Measurements from ENCODE around the gene DLGAP1.
"Not testable (repeated sequence)": the region's sequence is repeated elsewhere in the genome, so short reads cannot be mapped to it uniquely, and the experiment has no call there.

The DLGAP1 gene

DNA sequence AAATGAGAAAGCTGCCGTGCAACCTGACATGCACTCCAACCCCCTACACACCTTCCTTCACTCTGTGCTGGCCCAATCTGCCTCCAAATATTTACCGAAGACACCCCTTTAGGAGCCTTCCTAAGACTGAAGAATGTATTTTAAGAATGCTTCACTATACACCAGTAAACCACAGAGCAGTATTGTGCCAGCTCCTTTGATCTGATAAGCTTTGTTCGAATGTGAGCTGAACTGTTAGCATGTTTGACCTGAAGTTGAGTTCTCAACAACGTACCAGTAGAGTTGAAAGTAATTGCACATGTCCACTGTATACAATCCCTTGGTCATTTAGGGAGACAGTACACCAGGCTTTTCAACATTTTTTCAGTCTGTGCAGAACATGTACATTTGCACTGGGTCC, 745.9 kb downstream of the DLGAP1 start:
- DNase-seq: no peak

DNA sequence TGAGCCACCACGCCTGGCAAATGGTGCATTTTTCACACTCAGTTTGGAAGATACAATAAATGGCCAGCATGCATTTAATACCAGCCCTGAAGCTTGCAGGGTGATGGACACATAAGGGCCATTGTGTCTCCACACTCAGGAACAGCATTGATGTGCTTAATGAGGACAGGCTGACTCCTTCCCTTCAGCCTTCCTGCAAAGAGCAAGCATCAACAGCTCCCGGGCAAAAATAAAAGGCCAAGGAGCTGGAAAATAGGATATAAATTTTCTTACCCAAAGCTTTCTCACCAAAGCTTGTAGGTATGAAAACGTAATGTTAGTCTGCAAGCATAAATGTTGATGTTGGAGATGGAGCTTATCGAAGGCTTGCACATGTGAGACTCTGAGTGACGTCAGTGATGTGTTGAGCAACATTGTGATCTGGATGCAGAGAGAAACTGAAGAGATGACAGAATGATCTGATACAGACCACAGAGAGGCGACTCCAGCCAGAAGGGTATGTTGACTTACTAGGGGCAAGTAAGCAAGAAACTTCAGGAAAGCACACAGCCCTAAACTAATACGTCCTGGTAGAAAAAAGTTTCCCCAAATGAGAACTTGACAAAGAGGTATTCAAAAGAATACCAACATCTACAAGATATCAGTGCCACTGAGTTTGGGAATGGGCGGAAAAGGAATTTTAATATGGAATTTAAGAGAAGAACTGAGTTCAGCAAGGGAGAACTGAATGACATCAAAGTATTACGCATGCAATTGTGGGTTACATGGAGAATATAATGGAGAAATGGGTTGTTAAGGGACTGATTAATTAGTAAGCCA, 748.6 kb downstream of the DLGAP1 start:
- no peak for DNase-seq

DNA sequence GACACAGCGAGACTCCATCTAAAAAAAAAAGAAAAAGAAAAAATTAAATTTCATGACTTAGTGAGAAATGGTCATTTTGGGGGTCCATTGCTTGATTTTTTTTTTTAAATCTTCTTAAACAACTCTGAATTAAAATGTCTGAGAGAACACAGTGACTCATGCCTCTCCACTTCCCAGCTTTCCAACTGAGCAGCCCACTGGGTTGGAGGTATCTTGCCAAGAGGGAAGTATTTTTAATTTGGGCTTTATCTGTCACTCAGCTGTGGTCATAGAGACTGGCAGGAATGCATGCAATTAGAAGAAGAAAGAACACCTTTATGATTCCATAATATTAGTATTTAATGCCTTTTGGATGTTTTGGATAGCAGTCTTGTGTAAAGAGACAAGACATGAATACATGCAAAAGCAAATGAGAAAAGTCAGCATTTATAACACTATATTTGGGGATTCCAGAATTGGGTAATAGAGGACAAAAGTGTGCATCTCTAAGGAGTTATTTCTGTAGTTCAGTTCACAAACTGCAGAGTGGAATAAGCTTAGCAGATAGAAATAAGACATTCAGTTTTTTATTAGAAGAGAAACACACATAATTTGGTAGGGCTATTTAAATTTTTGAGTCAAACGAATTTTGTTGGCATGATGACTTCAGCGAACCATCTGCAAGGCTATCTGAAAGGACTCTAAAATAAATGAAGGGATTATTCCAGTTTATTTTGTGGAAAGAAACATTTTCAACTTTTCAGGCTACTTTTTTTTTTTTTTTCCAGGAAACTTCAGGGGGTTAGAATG, 750.4 kb downstream of the DLGAP1 start:
- no peak for DNase-seq

DNA sequence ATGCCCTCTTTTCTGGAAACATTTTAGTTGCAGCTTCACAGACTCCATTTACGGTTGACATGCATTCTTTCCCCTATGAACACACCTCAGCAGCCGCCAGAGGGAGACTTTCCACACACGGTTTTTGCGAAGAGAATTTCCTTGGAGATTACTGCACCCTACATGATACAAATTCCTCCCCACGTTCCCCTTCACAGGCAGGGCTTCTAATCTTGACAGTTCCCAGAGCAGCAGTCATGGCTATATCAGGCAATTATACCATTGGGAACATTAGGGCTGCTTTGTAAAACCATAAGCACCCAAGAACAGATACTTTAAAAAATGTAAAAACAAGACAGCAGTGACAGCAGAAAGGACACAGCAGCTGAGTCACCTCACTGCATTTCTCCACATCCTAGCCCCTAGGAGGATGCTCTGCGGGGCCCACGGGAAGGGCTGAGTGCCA, 751.4 kb downstream of the DLGAP1 start:
- DNase-seq: no peak

DNA sequence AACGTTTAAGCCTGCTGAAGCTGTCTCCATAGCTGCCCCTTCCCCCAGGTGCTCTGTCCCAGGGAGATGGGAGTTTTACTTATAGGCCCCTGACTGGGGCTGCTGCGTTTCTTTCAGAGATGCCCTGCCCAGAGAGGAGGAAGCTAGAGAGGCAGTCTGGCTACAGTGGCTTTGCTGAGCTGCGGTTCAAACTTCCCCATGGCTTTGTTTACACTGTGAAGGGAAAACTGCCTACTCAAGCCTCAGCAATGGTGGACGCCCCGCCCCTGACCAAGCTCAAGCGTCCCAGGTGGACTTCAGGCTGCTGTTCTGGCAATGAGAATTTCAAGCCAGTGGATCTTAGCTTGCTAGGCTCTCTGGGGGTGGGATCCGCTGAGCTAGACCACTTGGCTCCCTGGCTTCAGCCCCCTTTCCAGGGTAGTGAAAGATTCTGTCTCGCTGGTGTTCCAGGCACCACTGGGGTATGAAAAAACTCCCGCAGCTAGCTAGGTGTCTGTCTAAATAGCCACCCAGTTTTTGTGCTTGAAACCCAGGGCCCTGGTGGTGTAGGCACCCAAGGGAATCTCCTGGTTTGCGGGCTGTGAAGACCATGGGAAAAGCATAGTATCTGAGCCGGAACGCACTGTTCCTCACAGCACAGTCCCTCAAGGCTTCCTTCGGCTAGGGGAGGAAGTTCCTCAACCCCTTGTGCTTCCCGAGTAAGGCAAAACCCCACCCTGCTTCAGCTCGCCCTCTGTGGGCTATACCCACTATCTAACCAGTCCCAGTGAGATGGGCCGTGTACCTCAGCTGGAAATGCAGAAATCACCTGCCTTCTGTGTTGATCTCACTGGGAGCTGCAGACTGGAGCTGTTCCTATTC, 755.2 kb downstream of the DLGAP1 start:
- not testable (repeated sequence) for DNase-seq

DNA sequence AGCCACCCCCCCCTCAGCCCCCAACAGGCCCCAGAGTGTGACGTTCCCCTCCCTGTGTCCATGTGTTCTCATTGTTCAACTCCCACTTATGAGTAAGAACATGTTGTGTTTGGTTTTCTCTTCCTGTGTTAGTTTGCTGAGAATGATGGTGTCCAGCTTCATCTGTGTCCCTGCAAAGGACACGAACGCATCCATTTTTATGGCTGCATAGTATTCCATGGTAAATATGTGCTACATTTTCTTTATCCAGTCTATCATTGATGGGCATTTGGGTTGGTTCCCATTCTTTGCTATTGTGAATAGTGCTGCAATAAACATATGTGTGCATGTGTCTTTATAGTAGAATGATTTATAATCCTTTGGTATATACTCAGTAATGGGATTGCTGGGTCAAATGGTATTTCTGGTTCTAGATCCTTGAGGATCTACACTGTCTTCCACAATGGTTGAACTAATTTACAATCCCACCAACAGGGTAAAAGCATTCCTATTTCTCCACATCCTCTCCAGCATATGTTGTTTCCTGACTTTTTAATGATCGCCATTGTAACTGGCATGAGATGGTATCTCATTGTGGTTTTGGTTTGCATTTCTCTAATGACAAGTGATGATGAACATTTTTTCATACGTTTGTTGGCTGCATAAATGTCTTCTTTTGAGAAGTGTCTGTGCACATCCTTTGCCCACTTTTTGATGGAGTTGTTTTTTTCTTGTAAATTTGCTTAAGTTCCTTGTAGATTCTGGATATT, 760.9 kb downstream of the DLGAP1 start:
- not testable (repeated sequence) for DNase-seq

DNA sequence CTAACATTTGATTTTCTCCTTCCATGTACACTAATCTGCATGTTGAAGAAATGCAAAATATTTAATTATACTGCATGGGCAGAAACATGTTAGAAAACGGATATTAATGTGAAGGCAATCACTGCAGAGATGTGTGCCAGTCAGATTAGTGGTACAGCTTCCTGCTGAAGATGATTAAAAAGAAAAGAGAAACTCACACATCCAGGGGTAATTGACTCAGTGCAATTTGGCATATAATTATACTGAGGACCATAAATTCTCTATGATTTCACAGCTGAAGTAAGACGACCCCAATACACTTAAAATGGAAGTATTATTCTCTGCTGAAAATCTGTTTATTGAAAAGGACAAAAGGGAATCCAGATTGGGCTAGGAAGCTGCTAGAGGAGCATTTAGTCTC, 761.7 kb downstream of the DLGAP1 start:
- no peak for DNase-seq

DNA sequence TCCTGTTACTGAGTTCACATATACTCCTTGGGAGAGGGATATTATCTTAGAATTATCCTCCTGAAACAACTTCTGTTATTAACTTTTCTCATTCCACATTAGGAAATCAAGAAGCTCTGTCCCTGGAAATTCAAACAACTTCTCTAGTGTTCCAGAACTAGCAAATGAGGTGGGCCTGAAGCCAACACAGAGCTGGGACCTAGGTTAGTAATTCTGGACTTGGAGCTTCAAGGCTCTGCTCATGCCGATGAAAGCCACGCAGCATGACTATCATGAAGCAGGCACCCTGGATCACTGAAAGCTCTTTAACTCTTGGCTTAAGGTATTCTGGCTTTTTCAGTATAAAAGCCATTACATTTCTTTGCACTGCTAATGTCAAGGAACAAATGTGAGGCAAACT, 762.4 kb downstream of the DLGAP1 start:
- no peak for DNase-seq

DNA sequence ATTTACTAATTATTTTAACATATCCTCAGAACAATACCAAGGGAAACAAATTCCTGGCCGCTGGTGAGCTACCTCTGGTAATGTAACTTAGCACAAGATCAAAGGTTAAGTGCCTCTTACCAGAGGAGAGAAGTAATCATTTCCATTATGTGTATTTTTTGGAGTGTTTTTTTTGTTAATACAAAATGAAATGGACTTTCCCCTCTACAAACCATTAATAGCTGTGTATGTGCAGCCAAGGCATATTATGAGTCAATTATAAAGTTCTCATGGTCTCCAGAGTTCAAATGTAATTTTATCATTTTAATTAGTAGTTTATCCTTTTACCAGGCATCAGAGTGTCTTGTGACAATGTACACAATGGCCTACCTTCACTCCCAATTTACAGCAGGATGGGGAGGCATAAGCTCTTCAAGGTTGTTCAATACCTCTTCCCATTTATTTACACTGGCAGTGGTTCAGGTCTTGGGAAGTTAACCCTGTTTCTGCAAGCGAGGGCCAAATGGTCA, 762.9 kb downstream of the DLGAP1 start:
- no peak for DNase-seq

DNA sequence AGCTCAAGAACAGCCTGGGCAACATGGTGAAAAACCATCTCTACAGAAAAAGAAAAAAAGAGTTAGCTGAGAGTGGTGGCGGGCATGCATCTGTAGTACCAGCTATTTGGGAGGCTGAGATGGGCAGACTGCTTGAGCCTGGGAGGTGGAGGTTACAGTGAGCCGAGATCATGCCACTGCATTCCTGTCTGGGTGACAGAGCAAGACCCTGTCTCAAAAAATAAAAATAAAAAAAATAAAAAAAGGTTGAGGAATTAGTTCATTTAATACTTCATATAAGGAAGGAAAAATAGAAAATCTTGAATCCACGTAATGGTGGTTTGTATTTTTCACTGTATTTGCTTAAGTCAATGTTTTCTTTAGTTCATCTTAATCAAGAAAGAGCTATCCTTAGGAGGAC, 763.4 kb downstream of the DLGAP1 start:
- no peak for DNase-seq

DNA sequence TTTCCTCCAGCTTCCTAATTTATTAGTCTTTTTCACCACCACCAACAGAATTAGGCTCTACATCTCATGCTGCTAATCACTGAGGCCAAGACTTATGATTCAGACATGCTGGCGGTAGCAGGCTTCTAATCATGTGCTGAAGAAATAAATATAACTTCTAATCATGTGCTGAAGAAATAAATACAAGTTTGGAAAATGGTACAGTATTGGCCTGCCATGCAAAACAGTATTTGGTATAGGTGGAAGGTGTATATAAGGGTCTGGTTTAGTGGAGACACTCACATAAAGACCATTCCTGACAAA, 764.4 kb downstream of the DLGAP1 start:
- DNase-seq: no peak

DNA sequence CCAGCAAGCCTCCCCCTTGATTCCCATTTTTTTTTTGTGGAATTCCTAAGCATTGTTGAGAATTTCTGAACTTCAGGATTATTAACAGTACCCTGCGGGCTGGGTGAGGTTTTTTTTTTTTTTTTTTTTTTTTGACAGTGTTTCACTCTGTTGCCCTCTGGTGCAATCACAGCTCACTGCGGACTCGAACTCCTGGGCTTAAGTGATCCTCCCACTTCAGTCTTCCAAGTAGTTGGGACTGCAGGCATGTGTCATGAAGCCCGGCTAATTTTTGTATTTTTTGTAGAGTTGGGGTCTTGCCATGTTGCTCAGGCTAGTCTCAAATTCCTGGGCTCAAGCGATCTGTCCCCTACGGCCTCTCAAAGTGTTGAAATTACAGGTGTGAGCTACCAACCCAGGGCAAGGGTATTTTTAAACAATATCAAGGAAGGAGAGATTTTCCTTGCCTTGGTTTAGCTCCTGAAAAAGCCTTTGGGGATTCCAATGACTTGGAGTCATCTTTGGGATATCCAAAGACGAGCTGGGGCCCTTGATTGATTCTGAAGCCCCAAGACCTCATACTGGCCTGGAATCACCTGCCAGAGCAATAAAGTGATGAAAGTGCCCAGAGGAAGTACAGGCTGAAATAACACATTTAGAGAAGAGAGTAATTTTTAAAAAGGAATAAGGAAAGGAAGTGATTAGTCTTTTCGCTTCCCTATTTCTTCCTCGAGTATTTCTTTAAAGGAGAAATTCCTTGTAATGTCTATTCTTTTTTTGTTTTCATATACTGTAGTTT, 764.9 kb downstream of the DLGAP1 start:
- DNase-seq: no peak

DNA sequence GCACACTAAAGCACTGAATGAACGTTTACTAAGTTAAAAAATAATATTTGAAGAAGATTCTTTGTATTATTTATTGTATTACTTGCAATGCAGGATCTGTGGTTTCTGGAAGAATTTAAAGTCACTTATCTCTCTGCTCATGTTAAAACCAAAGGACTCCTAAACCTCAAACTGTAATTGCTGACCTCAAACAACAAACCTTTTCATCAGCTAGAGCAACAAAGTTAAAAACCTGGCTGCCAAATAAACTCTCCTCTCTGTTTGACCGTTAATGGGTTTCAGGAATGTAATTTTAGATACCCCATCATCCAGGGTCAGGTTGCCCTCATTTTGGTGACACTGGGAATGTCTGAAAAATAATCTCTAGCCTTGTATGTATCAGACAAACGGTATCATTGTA, 766.0 kb downstream of the DLGAP1 start:
- no peak for DNase-seq

DNA sequence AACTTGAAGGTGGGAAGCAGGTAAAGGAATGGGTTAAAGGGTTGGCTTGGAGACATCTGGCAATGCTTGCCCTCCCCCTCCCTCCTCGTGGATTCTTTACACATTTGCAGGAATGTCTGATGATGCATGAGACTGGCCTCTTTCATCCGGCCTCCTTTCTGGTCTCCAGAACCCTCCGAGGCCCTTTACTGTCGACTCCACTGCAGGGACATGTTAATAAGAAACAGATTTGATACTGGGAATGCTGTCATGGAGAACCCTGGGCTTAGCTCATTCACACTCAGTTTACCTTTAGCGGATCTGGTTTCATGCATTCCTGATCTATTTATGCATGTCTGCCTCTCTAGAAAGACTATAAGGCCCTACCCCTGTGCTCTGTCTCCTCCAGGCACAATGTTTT, 766.4 kb downstream of the DLGAP1 start:
- DNase-seq: no peak

DNA sequence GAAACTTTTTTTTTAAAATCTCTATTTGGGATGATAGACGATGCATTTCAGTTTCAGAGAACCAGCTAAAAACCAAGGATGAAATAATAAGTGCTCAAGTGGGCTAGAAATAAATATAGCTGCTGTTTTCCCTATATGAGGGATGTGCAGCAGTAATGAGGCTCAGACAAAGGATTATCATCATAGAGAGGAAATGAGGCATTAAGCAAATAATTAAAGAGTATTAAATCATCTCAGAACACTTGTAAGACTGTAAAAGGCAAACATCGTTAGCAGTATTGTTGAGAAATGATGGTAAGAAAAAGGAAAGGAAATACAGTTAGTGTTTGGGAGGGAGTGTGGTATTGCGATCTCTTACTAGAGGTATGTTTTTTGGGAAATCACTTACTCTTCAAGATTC, 771.6 kb downstream of the DLGAP1 start:
- DNase-seq: no peak

DNA sequence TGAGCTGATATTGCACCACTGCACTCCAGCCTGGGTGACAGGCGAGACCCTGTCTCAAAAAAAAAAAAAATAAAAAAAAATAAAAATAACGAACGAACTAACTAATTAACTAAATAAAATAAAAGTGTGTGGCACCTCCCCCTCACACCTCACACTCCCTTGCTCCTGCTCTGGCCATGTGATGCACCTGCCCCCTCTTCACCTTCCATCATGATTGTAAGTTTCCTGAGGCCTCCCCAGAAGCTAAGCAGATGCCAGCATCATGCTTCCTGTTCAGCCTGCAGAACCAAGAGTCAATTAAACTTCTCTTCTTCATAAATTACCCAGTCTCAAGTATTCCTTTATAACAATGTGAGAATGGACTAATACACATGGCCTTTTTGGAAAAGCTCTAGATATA, 773.0 kb downstream of the DLGAP1 start:
- no peak for DNase-seq

DNA sequence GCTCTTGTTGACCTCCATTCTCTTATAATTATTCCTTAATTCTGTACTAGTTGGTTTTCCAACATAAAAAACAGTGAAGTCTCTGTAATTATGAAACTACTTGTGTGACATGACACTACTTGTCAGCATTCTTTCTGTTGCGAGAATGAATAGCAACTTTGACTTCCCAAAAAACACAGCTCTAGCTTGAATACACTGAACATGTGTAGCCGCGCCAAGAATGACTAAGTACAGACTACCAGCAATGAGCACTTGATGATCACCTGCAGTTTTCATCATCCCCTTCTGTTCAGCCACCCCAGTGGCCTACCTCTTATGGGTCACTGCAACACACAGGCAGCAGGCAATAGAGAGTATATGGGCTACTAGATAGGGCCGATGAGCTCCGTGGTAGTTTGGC, 775.9 kb downstream of the DLGAP1 start:
- no peak for DNase-seq

DNA sequence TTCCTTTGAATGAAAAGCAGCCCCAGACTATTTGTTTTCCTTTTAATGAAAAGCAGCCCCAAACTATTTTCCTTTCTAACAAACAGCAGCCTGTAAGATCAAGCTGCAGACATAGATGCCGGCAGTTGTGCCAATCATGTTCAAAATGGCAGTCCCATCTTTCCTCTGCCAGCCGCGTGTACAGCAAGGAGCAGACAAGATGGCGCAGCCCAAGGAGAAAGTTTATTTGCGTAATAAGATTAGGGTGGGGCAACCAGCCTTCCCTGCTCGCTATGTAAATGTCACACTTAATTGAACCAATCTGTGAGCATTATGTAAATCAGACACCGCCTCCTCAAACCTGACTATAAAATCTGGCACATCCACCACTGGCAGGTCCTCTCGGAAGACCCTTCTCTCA, 779.1 kb downstream of the DLGAP1 start:
- no peak for DNase-seq

DNA sequence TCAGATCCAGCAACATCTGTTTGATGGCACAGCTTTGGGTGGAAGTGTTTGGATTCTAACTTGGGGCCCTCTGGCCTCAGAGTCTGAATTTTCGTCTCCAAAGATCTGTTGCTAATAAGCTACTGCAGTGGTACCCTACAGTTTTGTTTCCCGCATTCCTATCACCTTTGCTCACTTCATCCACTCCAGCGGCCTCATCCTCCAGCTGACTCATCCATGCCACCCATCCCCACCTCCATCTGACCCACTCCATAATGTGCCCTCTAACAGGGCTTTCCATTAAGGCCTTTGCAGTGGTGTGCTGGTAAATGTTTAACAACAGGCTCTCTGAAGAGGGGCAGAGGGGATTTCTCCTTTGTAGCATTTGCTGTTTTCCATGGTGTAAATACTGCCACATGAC, 779.7 kb downstream of the DLGAP1 start:
- DNase-seq: no peak

DNA sequence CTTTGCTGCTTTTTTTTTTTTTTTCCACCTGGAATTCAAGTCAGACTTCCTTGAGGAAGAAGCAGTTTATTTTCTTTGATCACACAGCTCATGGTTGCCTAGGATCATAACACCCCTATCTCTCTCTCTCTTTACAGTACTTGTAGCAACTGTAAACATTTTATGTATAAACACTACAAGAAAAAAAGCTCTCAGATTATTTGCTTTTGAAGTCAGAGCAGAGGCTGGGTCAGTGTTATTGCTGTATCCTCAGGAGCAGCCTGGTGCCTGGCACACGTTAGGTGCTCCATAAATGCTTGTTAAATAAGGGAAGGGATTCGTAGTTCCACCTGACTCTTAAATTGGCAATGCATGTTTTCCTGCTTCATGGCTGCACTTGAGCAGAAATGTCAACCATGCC, 783.9 kb downstream of the DLGAP1 start:
- no peak for DNase-seq

DNA sequence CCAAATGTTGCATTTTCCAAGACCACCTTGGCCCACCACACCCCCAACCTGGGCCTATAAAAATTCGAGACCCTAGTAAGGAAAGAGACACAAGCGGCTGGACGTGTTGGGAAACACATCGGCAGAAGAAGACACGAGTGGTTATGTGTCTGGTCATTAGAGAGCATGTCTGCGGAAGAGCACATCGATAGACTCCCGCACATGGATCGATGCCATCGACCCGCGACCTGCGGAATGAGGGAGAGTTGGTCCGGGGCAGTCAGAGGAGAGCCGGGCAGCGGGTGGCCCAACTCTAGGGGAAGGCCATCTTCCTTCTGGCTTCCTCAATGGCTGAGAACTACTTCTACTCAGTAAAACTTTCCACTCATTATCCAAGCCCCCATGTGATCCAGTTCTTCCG, 785.7 kb downstream of the DLGAP1 start:
- DNase-seq: no peak

All from effector CD4-positive, alpha-beta T cell (primary cell).